Progenitor cell of endocrine pancreas (in vitro differentiated cells): ENCODE measurements around the gene RPP40. TPM values are rescaled to one million over a fixed set of nuclear protein-coding genes. Genes with fewer than 3 reads are reported as not detected.

ENCODE experiments used
- DNase-seq: peaks from one replicate; pipeline ENCODE4 v3.0.0; 2021; ENCODE audit warnings: low spot score; ENCODE audit not compliant: unreplicated experiment
- H3K27ac Mint-ChIP-seq: 2 replicates; pipeline ENCODE4 v1.8.0; 2021; ENCODE audit warnings: mild to moderate bottlenecking, moderate library complexity, mixed read lengths
- H3K27me3 Mint-ChIP-seq: 2 replicates; pipeline ENCODE4 v1.8.0; 2021; ENCODE audit warnings: mixed read lengths
- H3K36me3 Mint-ChIP-seq: 2 replicates; pipeline ENCODE4 v1.8.0; 2022; ENCODE audit warnings: mixed read lengths; ENCODE audit not compliant: insufficient read depth
- H3K4me1 Mint-ChIP-seq: 2 replicates; pipeline ENCODE4 v1.8.0; 2021; ENCODE audit warnings: low read depth, mixed read lengths
- H3K4me3 Mint-ChIP-seq: 2 replicates; pipeline ENCODE4 v1.8.0; 2021; ENCODE audit warnings: low read depth, mild to moderate bottlenecking, moderate library complexity, mixed read lengths
- H3K9me3 Mint-ChIP-seq: 2 replicates; pipeline ENCODE4 v1.8.0; 2021; ENCODE audit warnings: low read depth, mixed read lengths
- CTCF ChIP-seq: fragments of 200-600 bp; sonication (generic); IDR thresholded peaks from one replicate; pipeline ENCODE4 v1.5.0; 2021; ENCODE audit warnings: antibody characterized with exemption, mild to moderate bottlenecking; ENCODE audit not compliant: unreplicated experiment
- long read RNA-seq: library from polyadenylated mRNA; unstranded; transcript quantifications from one replicate; pipeline ENCODE4 v2.0.0, GENCODE V29; 2020
- total RNA-seq: library from RNA; stranded (reverse); gene quantifications from 2 replicates; pipeline ENCODE4 v1.2.1, GENCODE V29; 2021

Gene RPP40
- total RNA-seq, result 8.0 and 10.6 TPM in 2 replicates
- long read RNA-seq, transcript RPP40-202 (8 exons, 1,483 nt), result major isoform, 10 of 19 reads
- long read RNA-seq, partial matches to known transcripts, result 3 of 19 reads
- long read RNA-seq, other reads (novel, unspliced or antisense), result 6 of 19 reads

GRCh38 chr6:5003604-5004372 lies at the start of gene RPP40:
Gene RPP40, minus strand, starts transcription at chr6:5004037. Its CDS starts 35 bp downstream, at chr6:5004002.
- no peaks in the 10 kb centered on the region for H3K4me1 Mint-ChIP-seq
- H3K4me3 Mint-ChIP-seq, result peak within 1 kb of the TSS; percentile 89
- H3K9me3 Mint-ChIP-seq, result no peaks in the 10 kb centered on the region
- DNase-seq, result peak; percentile 98
- no peaks in the 10 kb centered on the region for H3K27me3 Mint-ChIP-seq
- TF ChIP-seq CTCF, result peak; percentile 92
- H3K36me3 Mint-ChIP-seq, result peaks cover 3% of the 10 kb centered on the region
- H3K27ac Mint-ChIP-seq, result peak within 1 kb of the TSS; percentile 96

- peaks cover 7% of the 10 kb centered on the region for H3K36me3 Mint-ChIP-seq
- TF ChIP-seq CTCF, result no peak
- no peak overlapping the region for H3K4me3 Mint-ChIP-seq
- peaks cover 6% of the 10 kb centered on the region for H3K27me3 Mint-ChIP-seq
- H3K4me1 Mint-ChIP-seq, result peaks cover 3% of the 10 kb centered on the region
- DNase-seq, result no peak
- H3K9me3 Mint-ChIP-seq, result peaks cover 20% of the 10 kb centered on the region
- no peak overlapping the region for H3K27ac Mint-ChIP-seq
These were observed 49.2 kb upstream of the RPP40 start for GRCh38 chr6:5053038-5053437.

GRCh38 chr6:5051394-5051793 lies 47.6 kb upstream of the RPP40 start:
- DNase-seq, result no peak
- Mint-ChIP-seq H3K9me3 (peaks cover 20% of the 10 kb centered on the region), H3K4me3 (no peak overlapping the region), H3K27me3 (peaks cover 6% of the 10 kb centered on the region), H3K36me3 (peaks cover 7% of the 10 kb centered on the region), H3K27ac (no peak overlapping the region), H3K4me1 (peaks cover 3% of the 10 kb centered on the region)
- TF ChIP-seq CTCF, result no peak

- Mint-ChIP-seq H3K4me3 (no peak overlapping the region), H3K27ac (no peak overlapping the region), H3K36me3 (peaks cover 7% of the 10 kb centered on the region), H3K4me1 (peaks cover 3% of the 10 kb centered on the region), H3K9me3 (peaks cover 20% of the 10 kb centered on the region), H3K27me3 (peaks cover 4% of the 10 kb centered on the region)
- no peak for DNase-seq
- no peak for TF ChIP-seq CTCF
These were observed 46.2 kb upstream of the RPP40 start for GRCh38 chr6:5050009-5050408.

- TF ChIP-seq CTCF, result no peak
- no peak overlapping the region for H3K27ac Mint-ChIP-seq
- no peak for DNase-seq
- H3K36me3 Mint-ChIP-seq, result peaks cover 7% of the 10 kb centered on the region
- no peak overlapping the region for H3K4me3 Mint-ChIP-seq
- H3K9me3 Mint-ChIP-seq, result peaks cover 17% of the 10 kb centered on the region
- no peaks in the 10 kb centered on the region for H3K4me1 Mint-ChIP-seq
- no peaks in the 10 kb centered on the region for H3K27me3 Mint-ChIP-seq
These were observed 42.6 kb upstream of the RPP40 start for GRCh38 chr6:5046430-5046829.
